GM18519 (cell line): ENCODE data around the gene SNAPC1.
"Not testable (repeated sequence)": the region's sequence is repeated elsewhere in the genome, so short reads cannot be mapped to it uniquely, and the experiment has no call there.

Experiments used
- ATAC-seq: cut with Tn5 transposase; IDR thresholded peaks from one replicate; pipeline ENCODE4 v1.9.1; 2021; ENCODE audit warnings: mild to moderate bottlenecking, moderate library complexity; ENCODE audit not compliant: unreplicated experiment, low FRiP score

The SNAPC1 gene

DNA sequence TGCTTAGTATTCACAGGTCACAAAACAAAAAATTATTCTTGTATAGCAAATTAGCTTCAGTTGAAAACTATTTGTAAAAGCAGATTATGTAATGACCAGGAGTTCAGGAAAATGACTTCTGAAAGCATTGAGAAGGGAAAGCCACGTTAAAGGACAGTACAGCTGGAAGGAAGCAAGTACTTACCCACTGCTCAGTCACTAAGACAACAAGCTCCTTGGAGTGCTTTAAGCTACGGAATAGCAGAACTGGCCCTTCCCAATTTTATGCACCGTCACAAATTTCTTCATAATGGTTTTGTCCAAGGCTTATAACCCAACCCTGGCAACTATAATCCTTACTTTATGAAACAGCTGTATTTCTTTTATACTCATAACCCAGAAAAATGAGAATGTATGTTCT is 13.0 kb upstream of the SNAPC1 start:
- ATAC-seq = no peak

DNA sequence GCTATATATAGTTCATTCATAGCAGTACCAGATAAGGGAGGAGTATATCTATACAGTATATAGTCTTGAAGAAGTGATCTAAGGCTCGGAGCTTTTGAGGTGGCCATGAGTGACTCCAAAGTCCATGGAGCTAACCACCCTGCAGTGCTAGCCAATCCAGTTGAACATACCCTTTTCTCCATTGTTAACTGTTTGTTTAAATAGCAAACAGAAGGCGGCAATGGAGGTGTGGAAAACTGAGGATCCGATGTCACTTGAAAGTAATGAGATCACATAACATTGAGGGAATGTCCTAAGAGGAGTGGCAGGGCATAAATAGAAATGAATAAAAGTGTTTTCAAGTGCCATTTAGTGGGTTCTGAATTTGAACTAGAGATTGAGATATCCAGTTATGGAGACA is 12.4 kb upstream of the SNAPC1 start:
- no peak for ATAC-seq

DNA sequence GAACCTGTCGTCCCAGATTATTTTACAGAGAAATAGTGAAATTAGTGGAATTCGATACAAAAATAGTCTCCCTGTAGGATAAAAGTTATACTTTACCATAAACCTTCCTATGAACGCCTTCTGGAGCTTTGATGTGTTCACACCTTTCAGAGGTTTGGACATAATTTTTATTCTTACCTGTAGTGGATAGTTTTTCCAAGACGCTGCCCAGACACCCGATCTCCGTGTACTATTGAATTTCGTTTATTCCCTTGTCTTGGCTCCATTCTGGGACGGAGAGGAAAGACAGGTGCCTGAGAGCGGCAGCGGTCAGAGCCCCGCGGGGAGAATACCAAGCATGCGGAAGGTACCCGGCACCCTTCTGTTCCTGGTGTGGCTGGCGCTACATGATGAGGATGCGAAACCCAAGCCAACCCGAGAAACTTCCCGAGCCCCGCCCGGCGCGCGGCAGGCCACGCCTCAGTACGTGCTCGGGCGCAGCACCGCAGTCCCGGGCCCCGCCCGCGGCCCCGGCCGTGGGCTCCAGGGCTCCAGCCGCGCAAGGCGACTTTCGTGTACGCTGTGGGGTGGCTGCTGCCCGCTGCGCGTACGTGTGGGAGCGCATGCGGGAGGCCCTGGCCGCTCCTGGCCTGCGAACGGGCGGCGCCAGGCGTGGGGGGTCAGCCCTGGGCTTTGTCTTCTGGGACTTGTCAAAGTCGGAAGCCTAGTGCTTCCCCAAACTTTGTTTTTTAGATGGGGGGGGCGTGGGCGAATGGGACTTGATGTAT is 11.3 kb upstream of the SNAPC1 start:
- ATAC-seq = peak; percentile 79

DNA sequence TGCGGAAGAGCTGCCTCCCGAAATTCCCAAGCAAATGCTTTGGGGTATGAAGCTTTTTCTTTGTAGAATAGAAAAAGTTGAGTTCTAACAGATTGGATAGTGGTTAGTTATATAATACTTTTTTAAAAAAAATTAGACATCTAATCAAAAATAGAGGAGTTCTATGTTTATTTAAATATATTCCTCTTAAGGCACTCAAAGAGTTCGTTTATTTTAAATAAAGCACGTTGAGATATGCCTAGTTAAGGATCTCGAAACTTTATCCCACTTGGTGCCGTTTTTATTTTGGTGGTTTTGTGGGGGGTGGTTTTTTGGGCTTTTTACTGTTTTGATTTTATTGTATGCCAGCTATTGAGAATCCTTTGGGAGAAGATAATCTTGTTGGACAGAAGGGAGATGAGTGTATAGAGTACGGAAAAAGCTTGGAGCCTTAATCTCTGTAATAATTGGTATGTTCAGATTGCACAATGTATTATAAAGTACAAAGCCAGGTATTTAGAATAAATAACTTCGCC is 10.7 kb upstream of the SNAPC1 start:
- ATAC-seq = no peak

DNA sequence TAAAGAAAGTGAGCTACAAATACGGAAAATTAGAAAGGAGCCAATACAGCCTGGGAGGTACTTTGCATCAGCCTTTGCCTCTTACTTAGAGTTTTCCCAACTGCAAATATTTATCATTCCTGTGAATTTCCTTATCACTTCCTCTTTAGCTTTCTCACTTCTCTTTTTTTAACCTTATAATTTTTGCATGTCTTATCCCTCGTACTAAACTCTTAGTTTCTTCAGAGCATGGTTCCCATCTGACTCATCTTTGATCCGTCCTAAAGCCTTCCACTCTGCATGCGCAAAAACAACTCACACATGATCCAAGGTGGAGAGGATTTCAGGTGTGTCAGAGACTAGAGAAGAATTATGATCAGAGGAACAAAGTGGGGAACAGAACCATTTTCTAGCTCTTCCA is 9.6 kb upstream of the SNAPC1 start:
- ATAC-seq = peak; percentile 49

DNA sequence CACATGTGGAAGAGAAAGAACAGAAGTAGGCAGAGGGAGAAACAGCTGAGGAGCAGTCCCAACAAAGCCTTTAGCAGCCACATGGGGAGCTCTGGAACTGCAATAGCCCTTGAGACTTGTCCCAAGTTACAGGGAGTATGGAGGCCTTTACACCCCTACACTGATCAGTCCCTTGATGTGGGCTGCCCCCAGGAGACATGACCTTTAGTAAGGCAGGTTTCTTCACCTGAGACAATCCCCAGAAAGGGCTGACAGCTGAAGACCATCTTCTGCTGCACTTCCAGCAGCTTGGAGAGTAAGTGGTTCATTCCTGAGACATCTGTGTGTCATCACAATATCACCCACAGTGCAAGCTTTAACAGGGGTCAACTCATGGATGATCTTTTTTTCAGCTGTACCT is 8.6 kb upstream of the SNAPC1 start:
- ATAC-seq = no peak

DNA sequence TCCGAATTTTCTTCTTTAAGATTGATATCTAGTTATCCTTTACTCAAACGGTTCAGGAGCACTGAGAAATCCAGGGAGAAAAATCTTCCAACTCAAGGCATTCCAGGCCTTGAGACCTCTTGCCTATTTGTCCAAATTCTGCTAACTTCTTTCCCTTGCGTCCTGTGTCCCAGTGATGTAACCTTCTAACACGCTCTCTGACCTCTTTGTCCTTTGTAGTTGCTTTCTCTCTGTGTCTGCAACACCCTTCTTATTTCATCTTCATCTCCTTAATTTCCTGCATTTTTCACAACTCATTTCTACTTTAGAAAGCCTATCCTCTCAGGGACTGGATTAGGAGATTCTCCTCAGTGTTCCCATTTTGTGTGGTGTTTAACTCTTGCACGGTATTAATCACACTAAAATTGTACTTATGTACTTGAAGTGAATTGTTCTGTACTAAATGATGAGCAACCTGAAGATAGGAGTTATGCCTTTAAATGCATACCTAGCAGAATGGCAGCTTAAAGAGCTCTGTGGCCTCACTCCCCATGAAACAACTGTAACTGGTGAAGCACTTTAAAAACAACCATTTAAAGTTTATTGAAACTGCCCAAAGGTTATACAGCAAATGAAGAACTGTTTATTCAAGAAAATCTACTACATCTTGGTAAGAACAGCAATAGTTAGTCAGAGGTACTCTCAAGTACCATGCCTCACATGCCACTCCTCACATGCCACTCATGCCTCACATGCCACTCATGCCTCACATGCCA is 7.4 kb upstream of the SNAPC1 start:
- ATAC-seq = no peak

DNA sequence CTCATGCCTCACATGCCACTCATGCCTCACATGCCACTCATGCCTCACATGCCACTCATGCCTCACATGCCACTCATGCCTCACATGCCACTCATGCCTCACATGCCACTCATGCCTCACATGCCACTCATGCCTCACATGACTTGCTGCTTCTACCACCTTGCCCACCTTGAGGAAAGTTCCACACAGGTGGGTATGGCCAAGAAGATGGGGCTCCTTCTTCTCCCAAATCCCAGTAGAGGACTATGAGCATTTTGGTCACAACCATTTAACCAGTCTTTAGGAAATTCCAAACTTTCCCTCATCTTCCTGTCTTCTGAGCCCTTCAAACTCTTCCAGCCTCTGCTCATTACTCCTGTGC is 6.9 kb upstream of the SNAPC1 start:
- ATAC-seq = not testable (repeated sequence)

DNA sequence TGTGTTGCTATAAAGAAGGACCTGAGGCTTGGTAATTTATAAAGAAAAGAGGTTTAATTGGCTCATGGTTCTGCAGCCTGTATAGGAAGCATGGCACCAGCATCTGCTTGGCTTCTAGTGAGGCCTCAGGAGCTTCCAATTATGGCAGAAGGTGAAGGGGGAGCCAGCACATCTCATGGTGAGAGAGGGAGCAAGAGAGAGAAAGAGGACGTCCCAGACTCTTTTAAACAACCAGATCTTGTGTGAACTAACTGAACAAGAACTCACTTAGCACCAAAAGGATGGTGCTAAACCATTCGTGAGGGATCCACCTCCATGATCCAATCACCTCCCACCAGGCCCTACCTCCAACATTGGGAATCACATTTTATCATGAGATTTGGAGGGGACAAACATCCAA is 6.1 kb upstream of the SNAPC1 start:
- no peak for ATAC-seq

DNA sequence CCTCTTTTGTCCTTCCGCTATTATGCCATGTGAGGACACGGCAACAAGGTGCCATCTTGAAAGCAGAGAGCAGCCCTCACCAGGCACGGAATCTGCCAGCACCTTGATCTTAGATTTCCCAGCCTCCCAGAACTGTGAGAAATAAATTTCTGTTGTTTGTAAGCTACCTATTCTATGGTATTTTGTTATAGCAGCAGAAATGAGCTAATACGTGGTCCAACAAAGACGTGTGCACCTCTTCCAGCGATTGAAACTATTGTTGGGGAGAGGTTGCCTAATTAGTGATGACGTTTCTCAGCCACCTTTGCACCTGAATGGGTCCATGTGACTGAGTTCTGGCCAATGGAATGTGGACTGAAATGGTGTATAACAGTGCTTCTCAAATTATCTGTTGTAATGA is 2.3 kb upstream of the SNAPC1 start:
- ATAC-seq = no peak

DNA sequence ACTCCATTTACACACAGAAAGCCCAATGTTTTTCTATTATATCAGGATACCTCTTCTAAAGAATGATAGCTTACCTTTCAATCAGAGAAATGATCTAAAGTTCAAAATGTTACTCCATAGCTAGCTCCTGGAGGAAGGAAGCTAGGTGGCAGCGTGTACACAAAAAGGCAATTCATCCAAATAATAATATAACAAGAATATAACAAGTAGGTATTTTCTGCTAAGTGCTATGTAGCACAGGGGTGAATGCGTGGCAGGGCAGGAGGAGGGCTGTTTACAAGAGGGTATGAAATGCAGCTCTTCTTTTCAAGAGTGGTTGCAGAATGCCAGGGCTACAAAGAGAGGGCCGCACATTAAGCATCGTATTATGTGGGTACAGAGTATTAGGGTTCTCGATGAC is 663 bp upstream of the SNAPC1 start:
- ATAC-seq = no peak

DNA sequence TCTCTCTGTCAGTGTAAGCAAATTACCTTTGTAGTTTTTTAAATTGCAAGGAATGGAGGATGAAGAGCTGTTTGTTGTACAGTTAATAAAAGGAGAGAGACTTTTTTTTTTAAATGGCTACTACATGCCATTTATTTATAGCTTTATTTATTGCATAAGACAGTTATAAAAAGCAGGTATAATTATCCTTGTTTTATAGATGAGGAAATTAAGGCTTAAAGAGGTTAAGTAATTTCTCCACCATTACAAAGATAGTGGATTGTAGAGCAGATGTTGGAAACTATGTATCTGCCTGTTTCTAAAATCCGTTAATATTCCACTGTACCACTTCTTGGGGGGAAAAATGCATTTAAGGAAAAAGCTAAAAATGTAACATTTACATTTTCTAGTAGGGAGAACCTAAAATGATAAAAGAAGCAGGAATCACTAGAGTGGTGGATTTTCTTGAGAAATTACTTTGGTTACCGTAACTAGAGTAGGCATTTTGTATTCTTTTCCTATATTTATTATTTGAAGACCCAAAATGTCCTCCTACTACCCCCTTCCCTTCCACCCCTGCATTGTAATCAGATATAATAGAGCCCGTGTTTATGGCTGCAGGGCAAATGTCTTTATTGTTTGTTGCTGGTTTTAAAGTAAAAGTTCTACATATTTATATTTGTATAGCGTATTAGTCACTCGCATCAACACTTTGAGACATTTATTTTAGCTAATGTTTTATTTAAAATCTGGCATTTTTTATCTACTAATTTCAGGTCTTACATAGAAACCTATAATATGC is 2.3 kb downstream of the SNAPC1 start:
- ATAC-seq = no peak

DNA sequence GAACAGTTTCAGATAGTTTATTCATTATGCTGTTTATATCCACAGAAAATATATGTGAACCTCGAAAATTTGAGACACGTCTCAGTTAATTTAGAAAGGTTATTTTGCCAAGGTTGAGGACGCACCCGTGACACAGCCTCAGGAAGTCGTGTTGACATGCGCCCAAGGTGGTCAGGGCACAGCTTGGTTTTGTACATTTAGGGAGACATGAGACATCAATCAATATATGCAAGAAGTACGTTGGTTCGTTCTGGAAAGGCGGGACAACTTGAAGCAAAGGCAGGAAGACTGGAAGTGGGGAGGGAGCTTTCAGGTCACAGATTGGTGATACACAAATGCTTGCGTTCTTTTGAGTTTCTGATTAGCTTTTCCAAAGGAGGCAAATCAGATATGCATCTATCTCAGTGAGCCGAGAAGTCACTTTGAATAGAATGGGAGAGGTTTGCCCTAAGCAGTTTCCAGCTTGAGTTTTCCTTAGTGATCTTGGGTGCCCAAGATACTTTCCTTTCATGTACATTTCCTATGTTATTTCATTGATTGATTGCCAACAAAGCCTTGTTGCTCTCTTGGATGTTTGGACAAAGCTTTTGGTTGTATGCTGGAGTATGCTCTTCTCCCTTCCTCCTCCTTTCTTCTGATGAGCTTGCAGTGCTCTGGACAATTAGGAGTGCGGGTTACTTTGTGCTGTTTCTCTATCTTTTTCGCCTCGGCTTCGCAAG is 3.2 kb downstream of the SNAPC1 start:
- ATAC-seq = no peak

DNA sequence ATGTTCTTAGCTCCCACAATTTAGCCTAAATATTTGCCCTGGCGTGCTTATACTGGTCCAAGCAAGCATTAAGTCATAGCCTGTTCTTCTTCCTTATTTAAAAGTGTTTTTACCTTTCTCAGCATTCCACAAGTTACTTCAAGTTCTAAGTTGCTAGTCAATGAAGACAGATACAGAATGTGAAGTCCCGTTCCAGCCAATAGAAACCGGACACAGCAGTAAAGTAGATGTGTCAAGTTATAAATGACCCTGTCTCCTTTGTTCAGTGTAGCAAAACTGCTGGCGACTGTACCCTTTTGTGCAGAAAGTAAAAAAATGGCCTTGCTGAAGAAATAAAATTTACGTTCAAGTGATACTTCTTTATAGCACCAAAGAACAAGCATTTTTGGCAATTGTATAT is 3.9 kb downstream of the SNAPC1 start:
- no peak for ATAC-seq

DNA sequence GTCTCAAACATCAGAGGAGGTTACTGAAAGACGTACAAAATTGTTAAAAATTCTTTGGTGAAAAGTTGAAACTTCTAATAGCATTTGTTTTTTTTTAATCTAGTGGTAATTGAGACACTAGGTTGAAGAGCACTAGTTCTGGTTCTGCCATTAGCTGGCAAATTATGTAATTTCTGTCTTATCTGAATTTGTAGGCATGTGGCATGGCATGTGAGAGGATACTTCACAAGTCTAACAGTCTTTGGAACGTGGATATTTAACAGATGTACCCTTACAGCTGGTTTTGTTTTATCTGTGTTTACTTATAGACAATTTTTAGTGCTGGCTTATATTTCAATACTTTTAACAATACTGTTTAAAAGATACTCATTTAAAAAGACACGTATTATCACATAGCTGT is 6.0 kb downstream of the SNAPC1 start:
- ATAC-seq = no peak

DNA sequence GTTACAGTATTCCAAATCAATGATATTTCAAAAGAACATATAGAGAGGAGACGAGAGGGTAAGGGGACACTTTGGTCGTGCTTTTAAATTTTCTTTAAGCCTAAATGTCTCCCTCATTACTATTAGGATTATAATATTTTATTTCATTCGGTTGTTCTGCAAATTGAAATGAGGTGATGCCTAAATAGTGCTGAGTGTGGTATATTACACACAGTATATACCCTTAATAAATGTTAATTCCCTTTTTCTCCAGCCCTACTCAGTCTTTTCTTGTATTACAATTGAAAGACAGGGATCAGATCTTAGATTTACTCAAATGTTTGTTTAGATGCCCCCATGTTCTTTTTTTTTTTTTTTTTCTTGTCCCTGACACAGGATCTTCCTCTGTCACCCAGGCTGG is 7.7 kb downstream of the SNAPC1 start:
- ATAC-seq = no peak

DNA sequence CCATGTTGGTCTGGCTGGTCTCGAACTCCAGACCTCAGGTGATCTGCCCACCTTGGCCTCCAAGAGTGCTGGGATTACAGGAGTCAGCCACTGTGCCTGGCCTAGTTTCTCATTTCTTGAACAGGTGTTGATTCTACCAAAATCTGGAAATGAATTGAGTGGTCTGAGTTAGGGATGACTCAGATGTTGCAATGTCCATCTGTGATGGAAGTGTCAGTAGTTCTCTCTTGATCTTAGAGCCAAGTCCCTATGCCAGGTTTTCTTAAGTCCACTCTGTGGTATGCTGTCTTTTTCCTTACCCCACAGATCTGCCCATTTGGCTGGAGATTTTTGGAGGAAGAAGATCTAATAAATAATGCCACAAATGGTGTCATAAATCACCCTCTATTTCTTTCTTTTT is 12.6 kb downstream of the SNAPC1 start:
- ATAC-seq = no peak

DNA sequence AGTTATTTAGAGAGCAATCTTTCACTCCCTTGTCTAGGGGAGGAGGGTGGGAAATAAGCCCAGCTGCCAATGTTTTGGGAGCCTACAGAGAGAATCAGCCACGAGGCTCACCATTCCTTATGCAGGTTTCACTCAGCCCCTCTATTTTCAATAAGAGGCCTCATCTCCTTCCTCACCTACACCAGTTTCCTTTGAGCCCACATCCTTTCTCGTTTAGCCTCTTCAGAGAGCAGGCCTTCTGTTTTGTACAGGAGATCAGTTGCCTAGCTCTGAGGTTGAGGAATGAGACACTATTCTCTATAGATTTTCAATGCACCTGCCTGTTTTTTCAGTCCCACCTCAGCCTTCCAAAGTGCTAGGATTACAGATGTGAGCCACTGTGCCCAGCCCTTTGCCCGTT is 17.9 kb downstream of the SNAPC1 start:
- ATAC-seq = no peak

DNA sequence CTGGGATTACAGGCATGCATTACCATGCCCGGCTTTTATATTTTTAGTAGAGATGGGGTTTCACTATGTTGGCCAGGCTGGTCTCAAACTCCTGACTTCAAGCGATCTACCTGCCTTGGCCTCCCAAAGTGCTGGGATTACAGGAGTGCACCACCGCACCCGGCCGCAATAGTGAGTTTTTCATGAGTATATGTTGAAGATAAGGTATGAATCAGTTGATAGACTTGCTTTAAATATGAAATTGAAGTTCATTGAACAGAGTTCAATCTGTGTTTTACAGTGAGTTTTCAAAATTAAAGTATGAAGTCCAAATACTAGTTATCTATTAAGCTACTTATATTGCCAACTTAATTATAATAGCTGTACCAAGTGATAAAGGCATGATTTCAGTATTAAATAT is 35.1 kb downstream of the SNAPC1 start:
- no peak for ATAC-seq

DNA sequence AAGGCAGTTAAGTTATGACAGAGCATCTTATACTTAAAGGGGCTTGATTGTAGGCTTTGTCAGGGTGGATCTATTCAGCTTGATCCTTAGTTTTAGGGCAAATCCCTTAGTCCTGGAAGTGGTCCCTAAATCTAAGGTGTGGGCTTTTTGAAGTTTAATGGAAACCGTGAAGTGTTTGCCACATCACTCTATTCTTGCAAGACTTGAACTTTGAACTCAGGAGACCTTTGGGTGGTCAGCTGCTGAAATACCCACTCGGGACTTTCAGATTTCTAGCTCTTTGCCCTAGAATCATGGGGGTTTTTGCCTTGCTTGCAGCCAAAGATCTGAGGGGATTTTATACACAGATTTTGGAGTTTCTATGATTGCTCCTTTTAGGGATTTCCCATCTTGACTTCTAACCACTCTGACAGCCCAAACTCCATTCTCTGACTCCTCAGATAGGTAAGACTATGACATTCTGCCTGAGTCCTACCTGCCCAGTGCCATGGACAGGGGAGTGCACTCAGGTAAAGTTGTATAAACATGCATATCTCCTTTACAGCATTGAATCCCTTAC is 39.9 kb downstream of the SNAPC1 start:
- no peak for ATAC-seq
